DMS53 treated with DMSO at 0.1 percent for 48 hours (cell line): ENCODE data around the gene HCRT.
"Not testable (repeated sequence)": the region's sequence is repeated elsewhere in the genome, so short reads cannot be mapped to it uniquely, and the experiment has no call there.

Experiments used
- DNase-seq: peaks from one replicate; lab custom pipeline; 2025; ENCODE audit not compliant: unreplicated experiment; lab: John Stamatoyannopoulos, UW

Gene HCRT

GRCh38 chr17:42198897-42199296, 13.6 kb upstream of the HCRT start:
- DNase-seq: no peak

GRCh38 chr17:42197564-42198156, 12.4 kb upstream of the HCRT start:
- DNase-seq: no peak

DNA sequence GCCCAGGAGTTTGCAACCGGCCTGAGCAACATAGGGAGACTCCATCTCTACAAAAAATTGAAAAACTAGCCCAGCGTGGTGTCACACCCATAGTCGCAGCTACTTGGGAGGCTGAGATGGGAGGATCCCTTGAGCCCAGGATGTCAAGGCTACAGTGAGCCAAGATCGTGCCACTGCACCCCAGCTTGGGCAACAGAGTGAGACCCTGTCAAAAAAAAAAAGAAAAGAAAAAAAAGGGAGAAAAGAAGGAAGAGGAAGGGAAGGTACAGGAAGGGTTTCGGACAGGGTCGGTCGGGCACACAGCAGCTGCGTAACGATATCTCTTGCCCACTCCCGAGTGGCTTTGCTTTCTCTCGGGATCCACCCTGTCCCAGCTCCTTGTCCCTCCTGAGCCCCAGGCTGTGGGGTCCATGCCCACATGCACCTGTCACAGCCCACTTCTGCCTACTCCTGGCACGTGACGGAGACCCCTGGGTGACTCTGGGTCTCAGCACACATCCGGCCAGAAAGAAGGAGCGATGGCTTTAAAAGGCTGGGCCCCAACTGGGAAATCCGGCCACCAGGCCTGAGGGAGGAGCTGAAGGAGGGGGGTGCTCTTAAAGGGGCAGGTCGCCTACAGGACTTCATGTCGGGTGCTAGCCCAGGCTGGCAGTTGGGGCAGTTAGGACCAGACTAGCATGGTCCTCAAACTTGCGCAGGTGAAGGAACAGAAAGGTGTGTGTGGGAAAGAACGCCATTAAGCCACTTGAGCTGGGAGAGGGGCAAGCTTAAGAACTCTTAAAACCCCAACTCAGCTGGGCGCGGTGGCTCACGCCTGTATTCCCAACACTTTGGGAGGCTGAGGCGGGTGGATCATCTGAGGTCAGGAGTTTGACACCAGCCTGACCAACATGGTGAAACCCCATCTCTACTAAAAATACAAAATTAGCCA, 9.0 kb upstream of the HCRT start, which contains the start of gene GHDC:
GHDC (minus strand) TSS at position 526 of the 931 bp plus-strand sequence. CDS start 913 bp downstream, outside the sequence.
- DNase-seq: peak; percentile 55

- no peak for DNase-seq
Measured at GRCh38 chr17:42193216-42193968, 8.1 kb upstream of the HCRT start.

DNA sequence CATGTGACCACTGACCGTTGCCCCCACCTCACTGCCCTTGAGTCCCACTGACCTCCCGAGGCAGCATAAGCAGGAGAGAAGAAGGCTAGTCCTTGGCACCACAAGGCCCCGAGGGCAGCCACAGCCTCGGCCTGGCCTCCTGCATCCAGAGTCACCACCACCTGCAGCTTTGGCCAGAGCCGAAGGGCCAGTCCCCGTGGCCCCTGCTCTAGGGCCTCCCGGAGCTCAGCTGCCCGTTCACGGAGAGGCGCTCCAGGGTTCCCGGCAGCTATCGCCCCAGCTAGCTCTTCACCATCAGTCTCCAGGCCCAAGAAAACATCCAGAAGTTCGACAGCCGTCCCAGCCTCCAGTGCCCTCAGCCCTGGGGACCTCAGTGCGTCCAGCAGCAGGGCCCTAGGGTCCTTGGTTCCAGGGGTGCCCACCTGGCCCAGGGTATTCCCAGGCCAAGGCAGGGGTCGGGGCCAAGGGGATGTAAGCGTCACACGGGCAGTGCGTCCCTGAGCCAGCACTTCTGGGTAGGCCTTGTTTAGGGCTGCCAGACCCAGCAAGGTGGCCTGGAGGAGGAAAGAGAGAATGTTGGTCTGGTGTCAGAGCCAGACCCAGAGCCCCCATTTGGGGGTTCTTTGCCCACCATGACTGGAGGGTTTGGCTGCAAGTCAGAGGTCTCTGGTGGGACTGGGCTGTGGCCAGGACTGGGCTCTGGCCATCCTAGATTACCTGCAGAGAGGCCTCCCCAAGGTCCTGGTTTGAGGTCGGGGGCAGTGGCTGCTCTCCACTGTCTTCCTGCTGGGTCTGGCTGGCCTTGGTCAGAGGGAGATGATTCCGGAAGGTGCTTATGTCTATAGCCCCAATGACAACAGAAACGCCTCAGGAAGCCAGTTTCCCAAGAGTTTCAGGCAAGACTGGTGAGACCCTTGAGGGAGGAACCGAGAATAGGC, 7.2 kb upstream of the HCRT start:
- no peak for DNase-seq

DNA sequence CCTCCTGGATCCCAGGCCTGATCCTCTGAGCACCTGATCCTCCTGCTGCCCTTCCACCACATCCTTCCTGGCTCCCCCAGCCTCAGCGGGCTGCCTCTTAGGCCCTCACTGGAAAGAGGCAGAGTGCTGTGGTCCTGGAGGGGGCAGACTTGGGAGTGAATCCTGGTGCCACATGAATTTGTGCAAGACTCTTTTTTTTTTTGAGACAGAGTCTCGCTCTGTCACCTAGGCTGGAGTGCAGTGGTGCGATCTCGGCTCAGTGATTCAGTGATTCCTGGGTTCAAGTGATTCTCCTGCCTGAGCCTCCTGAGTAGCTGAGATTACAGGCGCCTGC, 6.0 kb upstream of the HCRT start:
- no peak for DNase-seq

GRCh38 chr17:42190491-42191274, 5.4 kb upstream of the HCRT start:
- DNase-seq: no peak

- no peak for DNase-seq
Measured at GRCh38 chr17:42189651-42189965, 4.4 kb upstream of the HCRT start.

GRCh38 chr17:42188749-42189650, 3.7 kb upstream of the HCRT start:
- DNase-seq: no peak

- no peak for DNase-seq
Measured at GRCh38 chr17:42187833-42188232, 2.6 kb upstream of the HCRT start.

- DNase-seq: not testable (repeated sequence)
Measured at GRCh38 chr17:42186191-42186590, 939 bp upstream of the HCRT start.

DNA sequence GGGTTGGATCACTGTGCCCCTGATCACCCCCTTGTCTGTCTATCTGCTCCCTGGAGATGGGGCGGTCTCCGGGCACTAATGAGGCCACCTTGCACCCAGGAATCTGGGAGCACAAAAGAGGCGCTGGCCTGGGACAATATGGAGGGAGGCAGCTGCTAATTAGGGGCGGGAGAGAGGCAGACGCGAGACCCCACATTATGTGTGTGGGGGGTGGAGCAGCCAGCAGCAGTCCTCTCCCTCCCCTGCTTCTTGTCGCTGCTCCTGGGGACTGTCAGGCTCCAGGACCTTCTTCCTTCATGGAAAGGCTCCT, 324 bp upstream of the HCRT start:
- no peak for DNase-seq

DNA sequence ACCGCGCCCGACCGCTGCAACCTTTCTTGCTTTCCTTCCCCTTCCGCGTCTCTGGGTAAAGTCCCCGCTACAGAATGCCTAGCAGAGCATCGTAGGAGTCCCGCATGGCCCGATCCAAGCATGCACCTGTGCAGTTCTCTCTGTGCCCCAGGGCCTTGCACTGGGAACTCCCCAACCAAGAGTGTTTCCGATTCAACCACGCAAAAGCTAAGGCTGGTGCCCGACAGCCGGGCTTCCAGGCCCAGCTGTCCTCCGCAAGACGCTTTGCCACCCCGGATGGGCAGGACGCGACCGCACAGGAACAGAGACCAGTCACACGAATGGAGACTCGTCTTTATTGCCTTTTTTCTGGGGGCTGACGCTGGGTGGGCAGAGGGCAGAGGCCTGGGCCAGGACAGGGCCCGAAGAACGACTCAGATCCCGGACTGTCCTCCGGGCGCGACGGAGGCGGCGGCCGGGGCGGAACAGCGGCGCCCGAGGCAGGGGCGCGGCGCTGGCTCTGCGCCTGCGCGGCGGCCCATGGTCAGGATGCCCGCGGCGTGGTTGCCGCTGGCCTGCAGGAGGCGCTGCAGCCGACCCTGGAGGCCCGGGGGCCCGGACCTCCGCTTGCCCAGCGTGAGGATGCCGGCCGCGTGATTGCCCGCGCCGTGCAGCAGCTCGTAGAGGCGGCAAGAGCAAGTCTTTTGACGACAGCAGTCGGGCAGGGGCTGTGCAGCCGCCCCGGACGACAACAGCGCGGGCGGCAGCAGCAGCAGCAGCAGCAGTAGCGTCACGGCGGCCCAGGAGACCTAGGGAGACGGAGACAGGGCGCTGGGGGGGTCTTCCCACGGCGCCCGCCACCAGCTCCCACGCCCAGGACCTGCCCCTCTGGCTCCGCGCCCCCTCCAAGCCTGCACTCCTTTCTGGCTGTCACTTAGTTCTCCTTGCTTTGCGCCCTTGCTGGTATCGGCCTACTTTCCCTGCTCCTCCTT, 1.2 kb downstream of the HCRT start:
- DNase-seq: peak; percentile 60

GRCh38 chr17:42182927-42183734, 2.1 kb downstream of the HCRT start:
- DNase-seq: no peak

- DNase-seq: no peak
Measured at GRCh38 chr17:42181851-42182207, 3.4 kb downstream of the HCRT start.

- peak; percentile 40 for DNase-seq
Measured at GRCh38 chr17:42180922-42181850, 4.1 kb downstream of the HCRT start, which contains the start of gene KCNH4. TSS of gene KCNH4 (minus strand) at chr17:42181142. CDS start at chr17:42180945, 197 bp downstream.
